ENCODE results near the gene PDE4B.
A peak's percentile ranks its signal among the peaks of the same experiment; 100 is the strongest.

The PDE4B gene

GRCh38 chr1:66323958-66324625 lies 531.4 kb downstream of the PDE4B start:
- DNase-seq, result no peak

GRCh38 chr1:66325594-66326380 lies 533.1 kb downstream of the PDE4B start:
- no peak for DNase-seq

- DNase-seq, result no peak
Measured at GRCh38 chr1:66326867-66327266, 534.2 kb downstream of the PDE4B start.

GRCh38 chr1:66327588-66327987 lies 534.9 kb downstream of the PDE4B start:
- DNase-seq, result no peak

- no peak for DNase-seq
Measured at GRCh38 chr1:66328896-66329295, 536.2 kb downstream of the PDE4B start.

- DNase-seq, result peak in 2 of 5 experiments; percentile 84 to 90
Measured at GRCh38 chr1:66330722-66331141, 538.0 kb downstream of the PDE4B start.

- DNase-seq, result peak; percentile 15 to 70 (median 21)
Measured at GRCh38 chr1:66331658-66332547, 539.2 kb downstream of the PDE4B start.

- DNase-seq, result no peak
Measured at GRCh38 chr1:66332548-66332901, 539.8 kb downstream of the PDE4B start.

- peak in 1 of 5 experiments; percentile 67 for DNase-seq
Measured at GRCh38 chr1:66333466-66334199, 540.9 kb downstream of the PDE4B start.

- peak in 1 of 5 experiments; percentile 40 for DNase-seq
Measured at GRCh38 chr1:66334318-66334717, 541.6 kb downstream of the PDE4B start.

GRCh38 chr1:66335125-66335524 lies 542.4 kb downstream of the PDE4B start:
- DNase-seq, result no peak

GRCh38 chr1:66335859-66336640 lies 543.4 kb downstream of the PDE4B start:
- peak; percentile 12 to 92 (median 60) for DNase-seq

- no peak for DNase-seq
Measured at GRCh38 chr1:66336641-66336990, 543.9 kb downstream of the PDE4B start.

GRCh38 chr1:66337249-66337648 lies 544.6 kb downstream of the PDE4B start:
- DNase-seq, result no peak

- peak in 1 of 5 experiments; percentile 59 for DNase-seq
Measured at GRCh38 chr1:66339944-66340343, 547.2 kb downstream of the PDE4B start.

- no peak for DNase-seq
Measured at GRCh38 chr1:66341446-66342089, 548.9 kb downstream of the PDE4B start.

GRCh38 chr1:66342707-66343106 lies 550.0 kb downstream of the PDE4B start:
- no peak for DNase-seq

GRCh38 chr1:66343569-66344325 lies 551.1 kb downstream of the PDE4B start:
- DNase-seq, result no peak

GRCh38 chr1:66346057-66346795 lies 553.5 kb downstream of the PDE4B start:
- peak in 1 of 5 experiments; percentile 40 for DNase-seq

GRCh38 chr1:66346873-66347272 lies 554.2 kb downstream of the PDE4B start:
- no peak for DNase-seq

All from T-helper 2 cell (primary cell).